ENCODE measurements around the gene DENND4C. TPM values are rescaled to one million over a fixed set of nuclear protein-coding genes. Genes with fewer than 3 reads are reported as not detected.

Gene DENND4C
- total RNA-seq, 1 experiment from 2014 or later: 26.6 TPM

DNA sequence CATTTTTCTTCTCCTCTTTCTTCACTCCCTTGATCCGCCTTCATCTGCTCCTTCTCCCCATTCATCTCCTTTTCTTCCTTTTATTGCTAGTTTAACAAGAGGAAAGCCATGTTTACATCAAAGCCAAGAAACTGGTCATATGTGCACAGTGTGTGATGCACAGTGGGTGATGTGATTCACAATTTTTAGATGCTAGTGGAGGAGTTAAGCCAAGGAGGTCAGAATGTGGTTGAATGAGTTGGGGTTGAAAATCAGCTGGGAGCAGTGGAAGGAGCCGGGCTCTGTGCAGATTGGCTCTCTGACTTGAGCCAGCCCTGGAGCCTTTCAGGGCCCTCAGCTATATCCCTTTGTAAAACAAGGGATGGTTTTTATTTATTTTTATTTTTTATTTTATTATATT lies 185.7 kb downstream of the DENND4C start:
- WGBS (ENCODE audit: extremely low coverage, insufficient read length, low lambda C conversion rate): no CpG with 5 or more reads among the region's 2 CpGs

More for the DNA sequence above, 185.7 kb downstream of the DENND4C start:
- Histone ChIP-seq H2BK120ac (ENCODE audit: low read depth, low read length, poor library complexity, severe bottlenecking) (no peak overlapping the region), H2BK20ac (ENCODE audit: low read depth, low read length, poor library complexity, severe bottlenecking) (no peak overlapping the region), H3K27me3 (ENCODE audit: insufficient read depth, low read length) (no peaks in the 10 kb centered on the region), H3K14ac (ENCODE audit: insufficient read depth, low read length) (no peak overlapping the region), H3K9me3 (ENCODE audit: control insufficient read depth, low read depth, low read length) (no peaks in the 10 kb centered on the region), H3K79me2 (ENCODE audit: insufficient read depth, low read length) (peaks cover 2% of the 10 kb centered on the region; the same call in 1 of the 2 replicates), H3K23ac (ENCODE audit: insufficient read length, low read depth, low read length) (no peak overlapping the region), H3T11ph (ENCODE audit: low read length) (no peak overlapping the region), H2BK5ac (ENCODE audit: insufficient read length, low read length) (no peak overlapping the region), H2AK5ac (ENCODE audit: insufficient read length, low read length) (no peak overlapping the region), H3K4me2 (ENCODE audit: insufficient read depth, insufficient read length, low read length) (no peak overlapping the region), H3K18ac (ENCODE audit: insufficient read length, low read depth, low read length) (no peak overlapping the region), H2AFZ (ENCODE audit: low read length) (no peak overlapping the region), H4K91ac (ENCODE audit: insufficient read length, low read depth, low read length) (no peak overlapping the region), H3K23me2 (ENCODE audit: insufficient read length, low read depth, low read length, poor library complexity, severe bottlenecking) (no peaks in the 10 kb centered on the region), H4K5ac (ENCODE audit: insufficient read length, low read depth, low read length) (no peak overlapping the region), H3K9ac (ENCODE audit: extremely low read depth, insufficient read length, low read length) (no peak overlapping the region), H3K56ac (ENCODE audit: insufficient read length, low read depth, low read length) (no peak overlapping the region), H4K20me1 (ENCODE audit: control insufficient read depth, insufficient read depth, insufficient read length) (no peaks in the 10 kb centered on the region), H2BK15ac (ENCODE audit: low read depth, low read length) (no peak overlapping the region), H3K79me1 (ENCODE audit: insufficient read depth, low read depth, low read length, poor library complexity, severe bottlenecking) (no peaks in the 10 kb centered on the region), H3K4ac (ENCODE audit: low read depth, low read length) (no peak overlapping the region), H4K8ac (replicated peaks; ENCODE audit: insufficient read length, low read depth, low read length) (no peak overlapping the region), H3K4me1 (ENCODE audit: insufficient read depth, low read length) (peaks cover 2% of the 10 kb centered on the region; the same call in 1 of the 2 replicates), H3K27ac (ENCODE audit: insufficient read length, low read depth, low read length) (no peak overlapping the region), H2BK12ac (ENCODE audit: insufficient read length, low read depth, low read length) (no peak overlapping the region)
- Mint-ChIP-seq H3K4me1 (peaks cover 16 to 19% of the 10 kb centered on the region in 2 experiments), H3K4me3 (no peak overlapping the region), H3K27me3 (ENCODE audit: low read depth) (no peaks in the 10 kb centered on the region), H3K9me3 (peaks cover 0 to 6% of the 10 kb centered on the region in 2 experiments; a peak in 2 of 5 replicates), H3K36me3 (ENCODE audit: insufficient read depth in 1 of 3, low read depth in 3 of 3) (peaks cover 5 to 45% (median 30%) of the 10 kb centered on the region in 3 experiments), H3K27ac (no peak overlapping the region)
- TF ChIP-seq, protein P1, sequence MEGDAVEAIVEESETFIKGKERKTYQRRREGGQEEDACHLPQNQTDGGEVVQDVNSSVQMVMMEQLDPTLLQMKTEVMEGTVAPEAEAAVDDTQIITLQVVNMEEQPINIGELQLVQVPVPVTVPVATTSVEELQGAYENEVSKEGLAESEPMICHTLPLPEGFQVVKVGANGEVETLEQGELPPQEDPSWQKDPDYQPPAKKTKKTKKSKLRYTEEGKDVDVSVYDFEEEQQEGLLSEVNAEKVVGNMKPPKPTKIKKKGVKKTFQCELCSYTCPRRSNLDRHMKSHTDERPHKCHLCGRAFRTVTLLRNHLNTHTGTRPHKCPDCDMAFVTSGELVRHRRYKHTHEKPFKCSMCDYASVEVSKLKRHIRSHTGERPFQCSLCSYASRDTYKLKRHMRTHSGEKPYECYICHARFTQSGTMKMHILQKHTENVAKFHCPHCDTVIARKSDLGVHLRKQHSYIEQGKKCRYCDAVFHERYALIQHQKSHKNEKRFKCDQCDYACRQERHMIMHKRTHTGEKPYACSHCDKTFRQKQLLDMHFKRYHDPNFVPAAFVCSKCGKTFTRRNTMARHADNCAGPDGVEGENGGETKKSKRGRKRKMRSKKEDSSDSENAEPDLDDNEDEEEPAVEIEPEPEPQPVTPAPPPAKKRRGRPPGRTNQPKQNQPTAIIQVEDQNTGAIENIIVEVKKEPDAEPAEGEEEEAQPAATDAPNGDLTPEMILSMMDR (conservative IDR thresholded peaks at IDR 0.05): no peak
- no peak for DNase-seq

All from H9 (cell line).